HS-5 (cell line): ENCODE data around the gene DNAI1.

Experiments used
- DNase-seq: peaks from one replicate; pipeline ENCODE4 v3.0.0-alpha.2; 2012; ENCODE audit warnings: low read depth

The DNAI1 gene

GRCh38 chr9:34491596-34491995 is 33.0 kb downstream of the DNAI1 start:
- no peak for DNase-seq

- no peak for DNase-seq
These were observed 33.4 kb downstream of the DNAI1 start for GRCh38 chr9:34492051-34492450.

- DNase-seq, result peak; percentile 9
These were observed 35.4 kb downstream of the DNAI1 start for GRCh38 chr9:34493972-34494535.

GRCh38 chr9:34496149-34496712 is 37.6 kb downstream of the DNAI1 start:
- DNase-seq, result peak; percentile 20

- no peak for DNase-seq
These were observed 39.9 kb downstream of the DNAI1 start for GRCh38 chr9:34498553-34498952.

GRCh38 chr9:34499076-34499475 is 40.5 kb downstream of the DNAI1 start:
- no peak for DNase-seq

- peak; percentile 5 for DNase-seq
These were observed 42.1 kb downstream of the DNAI1 start for GRCh38 chr9:34500623-34501267.

- no peak for DNase-seq
These were observed 42.8 kb downstream of the DNAI1 start for GRCh38 chr9:34501372-34501771.

GRCh38 chr9:34501889-34502425 is 43.4 kb downstream of the DNAI1 start:
- DNase-seq, result no peak

GRCh38 chr9:34502471-34502870 is 43.9 kb downstream of the DNAI1 start:
- no peak for DNase-seq

GRCh38 chr9:34502891-34503290 is 44.3 kb downstream of the DNAI1 start:
- DNase-seq, result no peak

- no peak for DNase-seq
These were observed 44.8 kb downstream of the DNAI1 start for GRCh38 chr9:34503406-34503805.

- DNase-seq, result no peak
These were observed 46.9 kb downstream of the DNAI1 start for GRCh38 chr9:34505370-34506120.

- DNase-seq, result no peak
These were observed 48.0 kb downstream of the DNAI1 start for GRCh38 chr9:34506623-34507022.

GRCh38 chr9:34507556-34507955 is 49.0 kb downstream of the DNAI1 start:
- no peak for DNase-seq

GRCh38 chr9:34507966-34508365 is 49.4 kb downstream of the DNAI1 start:
- DNase-seq, result no peak

GRCh38 chr9:34508463-34508862 is 49.9 kb downstream of the DNAI1 start:
- no peak for DNase-seq

GRCh38 chr9:34508951-34509350 is 50.3 kb downstream of the DNAI1 start:
- no peak for DNase-seq

GRCh38 chr9:34510497-34511468 is 52.2 kb downstream of the DNAI1 start:
- no peak for DNase-seq

GRCh38 chr9:34512131-34513078 is 53.8 kb downstream of the DNAI1 start:
- no peak for DNase-seq
